Activated CD4-positive, alpha-beta T cell treated with anti-CD3 and anti-CD28 coated beads for 48 hours (primary cell): ENCODE data around the gene TRAPPC12.

ENCODE experiments used
- DNase-seq: peaks from one replicate; pipeline ENCODE4 v3.0.0-alpha.2; 2020

TRAPPC12 gene

GRCh38 chr2:3516831-3517230, 137.3 kb downstream of the TRAPPC12 start:
- no peak for DNase-seq

- DNase-seq, result no peak
Observed at GRCh38 chr2:3517948-3518495, 138.5 kb downstream of the TRAPPC12 start.

GRCh38 chr2:3518496-3519254, 139.2 kb downstream of the TRAPPC12 start:
- DNase-seq, result peak; percentile 98

GRCh38 chr2:3519255-3520205, 140.0 kb downstream of the TRAPPC12 start, which contains the start of gene ADI1:
TSS of gene ADI1 (minus strand) at chr2:3519531. CDS start at chr2:3519487, 44 bp downstream.
- peak; percentile 89 for DNase-seq

DNA sequence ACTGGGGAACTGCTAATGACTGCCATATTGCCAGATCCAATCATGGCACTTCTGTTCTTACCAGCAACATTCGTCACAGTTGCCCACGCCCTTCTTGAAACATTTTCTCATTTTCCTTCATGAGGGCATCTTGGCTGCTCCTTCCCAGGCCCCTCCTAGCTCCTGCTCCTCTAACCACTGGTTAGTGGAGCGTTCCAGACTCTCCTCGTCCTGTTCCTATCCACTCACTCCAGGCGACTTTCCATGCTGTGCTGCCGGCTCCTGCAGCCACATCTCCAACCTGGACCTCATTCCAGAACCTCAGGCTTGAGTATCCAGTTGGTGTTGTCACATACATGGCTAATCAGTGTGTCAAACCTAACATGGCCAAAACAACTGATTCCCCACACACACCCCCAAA, 141.1 kb downstream of the TRAPPC12 start:
- no peak for DNase-seq

- no peak for DNase-seq
Observed at GRCh38 chr2:3522961-3523421, 143.5 kb downstream of the TRAPPC12 start.

- no peak for DNase-seq
Observed at GRCh38 chr2:3523551-3524041, 144.1 kb downstream of the TRAPPC12 start.

DNA sequence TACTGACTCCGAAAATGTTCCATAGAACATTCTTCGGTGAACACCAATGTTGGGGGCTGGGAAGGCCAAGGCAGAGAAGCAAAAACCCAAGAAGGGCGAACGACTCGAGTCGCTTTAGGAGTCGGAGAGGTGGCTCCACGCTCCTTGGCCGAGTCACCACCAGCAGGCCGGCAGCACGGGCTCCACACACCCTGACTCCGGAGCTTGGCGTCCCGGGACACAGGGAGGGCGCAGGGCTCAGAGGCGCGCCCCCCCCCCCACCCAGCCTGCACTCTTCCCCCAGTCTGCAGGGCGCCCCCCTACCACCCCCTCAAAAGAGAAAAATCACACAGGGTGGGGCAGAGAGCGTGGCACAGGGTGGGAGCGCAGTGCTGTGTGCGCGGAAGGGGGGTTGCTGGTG, 147.4 kb downstream of the TRAPPC12 start:
- no peak for DNase-seq

GRCh38 chr2:3527886-3528785, 148.6 kb downstream of the TRAPPC12 start:
- DNase-seq, result no peak
